ENCODE measurements around the gene TMEM147.

Gene TMEM147

GRCh38 chr19:35519291-35519690 lies 26.1 kb upstream of the TMEM147 start:
- no peak for DNase-seq (ENCODE audit: low read depth in 3 of 3, low spot score in 1 of 3)

- DNase-seq (ENCODE audit: low read depth in 3 of 3, low spot score in 1 of 3) = no peak
Measured at GRCh38 chr19:35521124-35521743, 24.2 kb upstream of the TMEM147 start.

GRCh38 chr19:35522745-35523327 lies 22.6 kb upstream of the TMEM147 start:
- DNase-seq (ENCODE audit: low read depth in 3 of 3, low spot score in 1 of 3) = no peak

DNA sequence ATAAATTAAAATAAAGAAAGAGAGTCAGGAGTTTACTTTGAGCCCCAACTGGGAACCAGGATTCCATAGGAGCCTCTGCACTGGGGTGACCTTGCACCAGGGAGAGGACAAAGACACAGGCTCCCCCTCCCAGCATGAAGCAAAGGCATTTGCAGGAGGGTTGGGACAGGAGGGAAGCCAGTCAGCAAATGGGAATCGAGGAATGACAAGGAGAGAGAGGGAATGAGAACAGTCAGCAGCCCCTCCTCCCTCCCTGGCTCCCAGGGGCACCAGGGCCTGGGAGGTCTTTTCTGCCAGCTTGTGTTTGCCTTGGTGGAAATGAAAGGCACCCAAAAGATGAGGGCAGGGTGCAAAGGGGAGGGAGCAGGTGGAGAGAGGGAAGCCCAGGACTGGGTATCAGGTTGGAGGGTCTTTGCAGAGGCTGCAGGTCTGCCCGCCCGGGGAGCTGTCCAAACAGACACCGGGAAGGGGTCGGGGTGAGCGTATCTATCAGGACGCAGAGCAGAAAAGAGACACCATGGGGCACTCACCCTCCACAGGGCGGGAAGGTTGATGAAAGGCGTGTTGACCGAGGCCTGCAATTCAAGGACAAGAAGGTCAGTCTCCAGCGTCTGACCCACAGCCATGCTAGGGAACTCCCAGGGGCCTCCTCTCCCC lies 21.1 kb upstream of the TMEM147 start:
- DNase-seq (ENCODE audit: low read depth in 3 of 3, low spot score in 1 of 3) = no peak

DNA sequence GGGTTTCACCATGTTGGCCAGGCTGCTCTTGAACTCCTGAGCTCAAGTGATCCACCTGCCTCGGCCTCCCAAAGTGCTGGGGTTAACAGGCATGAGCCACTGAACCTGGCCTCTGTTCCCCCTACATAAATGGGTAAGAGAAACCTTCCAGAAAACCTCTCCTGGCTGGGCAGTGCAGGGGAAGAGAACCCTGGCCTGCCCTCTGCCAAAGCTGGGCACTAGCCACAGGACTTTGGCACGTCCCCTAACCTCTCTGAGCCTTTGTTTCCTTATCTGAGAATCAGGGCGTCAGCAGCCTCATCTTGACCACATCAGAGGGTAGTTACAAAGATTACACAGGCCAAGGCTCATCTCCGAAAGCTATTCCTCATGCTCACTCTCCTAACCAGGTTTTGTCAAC lies 19.6 kb upstream of the TMEM147 start:
- DNase-seq (ENCODE audit: low read depth in 3 of 3, low spot score in 1 of 3) = no peak

DNA sequence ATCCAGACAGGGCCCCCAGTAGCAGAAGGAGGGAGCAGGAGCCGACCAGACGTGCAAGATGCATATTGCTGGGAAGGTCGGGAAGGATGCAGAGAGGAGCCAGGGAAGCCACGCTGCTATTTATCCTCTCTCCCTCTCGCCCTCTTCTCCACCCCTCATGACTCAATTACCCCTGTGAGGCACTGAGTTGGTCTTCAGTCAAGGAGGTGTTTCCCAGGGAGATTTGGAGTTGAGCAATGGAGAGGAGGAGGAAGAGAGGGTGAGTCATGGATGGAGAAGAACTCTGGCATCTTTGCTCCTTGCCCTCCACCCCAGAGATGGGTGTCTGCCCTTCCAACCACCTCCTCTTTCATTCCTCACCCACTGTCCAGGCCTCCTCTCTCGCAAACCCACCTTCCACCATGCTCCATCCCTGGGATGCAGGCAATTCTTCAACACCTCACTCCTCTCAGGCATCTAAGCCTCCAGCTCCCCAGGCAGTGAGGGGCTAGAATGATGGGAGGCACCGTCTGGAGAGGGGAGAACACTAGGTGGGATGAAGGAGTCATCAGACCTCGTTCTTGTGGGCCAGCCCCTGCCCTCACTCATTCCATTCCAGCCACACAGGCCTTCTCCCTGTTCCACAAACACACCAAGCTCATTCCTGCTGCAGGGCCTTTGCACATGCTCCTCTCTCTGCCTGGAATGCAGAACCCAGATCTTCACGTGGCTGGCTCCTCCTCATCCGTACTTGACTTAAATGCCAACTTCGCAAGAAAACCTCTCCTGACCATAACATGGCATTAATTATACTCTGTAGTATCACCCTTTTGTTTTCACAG lies 17.0 kb upstream of the TMEM147 start, which contains the start of gene SBSN:
TSS of gene SBSN (minus strand) at position 94 of the 821 bp plus-strand sequence. CDS start at position 64, 30 bp downstream.
- no peak for DNase-seq (ENCODE audit: low read depth in 3 of 3, low spot score in 1 of 3)

GRCh38 chr19:35529241-35530218 lies 15.9 kb upstream of the TMEM147 start:
- DNase-seq (ENCODE audit: low read depth in 3 of 3, low spot score in 1 of 3) = no peak

DNA sequence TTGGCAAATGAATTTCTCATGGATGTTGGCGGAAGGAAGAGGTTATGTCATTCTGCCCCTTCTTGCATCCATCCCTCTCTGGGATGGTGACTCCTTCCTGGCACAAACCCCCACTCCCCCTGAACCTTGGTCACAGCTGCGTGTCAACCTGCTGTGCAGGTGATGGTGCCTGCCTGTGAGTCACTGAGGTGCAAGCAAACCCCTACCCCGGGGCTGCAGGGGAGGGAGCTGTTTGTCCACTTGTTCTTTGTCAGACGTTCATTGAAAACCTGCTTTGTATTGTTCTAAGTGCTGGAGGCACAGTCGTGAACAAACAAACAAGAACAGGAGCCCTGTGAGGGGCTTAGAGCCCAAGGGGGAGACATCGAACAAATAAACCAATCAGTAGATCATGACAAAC lies 14.1 kb upstream of the TMEM147 start:
- DNase-seq (ENCODE audit: low read depth in 3 of 3, low spot score in 1 of 3) = no peak

- no peak for DNase-seq (ENCODE audit: low read depth in 3 of 3, low spot score in 1 of 3)
Measured at GRCh38 chr19:35533201-35533821, 12.1 kb upstream of the TMEM147 start, which contains the start of gene GAPDHS. TSS of gene GAPDHS (plus strand) at chr19:35533456. CDS start at chr19:35533528, 72 bp downstream.

- DNase-seq (ENCODE audit: low read depth in 3 of 3, low spot score in 1 of 3) = no peak
Measured at GRCh38 chr19:35533822-35534392, 11.5 kb upstream of the TMEM147 start.

- no peak for DNase-seq (ENCODE audit: low read depth in 3 of 3, low spot score in 1 of 3)
Measured at GRCh38 chr19:35534803-35535480, 10.5 kb upstream of the TMEM147 start.

DNA sequence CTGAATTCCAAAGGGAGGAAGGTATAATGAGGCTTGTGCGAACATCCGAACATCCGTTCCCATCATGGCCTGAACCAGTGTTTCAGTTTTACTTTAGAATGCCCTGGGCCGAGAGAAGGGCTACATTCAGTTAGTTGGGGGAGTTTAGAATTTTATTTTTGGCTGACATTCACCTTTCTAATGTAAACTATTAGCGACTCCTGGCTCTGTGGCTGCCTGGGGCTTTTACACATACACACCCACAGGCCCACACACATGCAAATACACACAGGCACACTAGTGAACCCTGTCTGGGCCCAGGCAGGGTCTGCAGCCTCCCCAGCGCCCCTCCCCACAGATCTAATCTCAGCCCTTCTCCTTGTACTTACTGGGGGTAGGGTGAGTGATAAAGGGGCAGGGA lies 6.1 kb upstream of the TMEM147 start:
- no peak for DNase-seq (ENCODE audit: low read depth in 3 of 3, low spot score in 1 of 3)

DNA sequence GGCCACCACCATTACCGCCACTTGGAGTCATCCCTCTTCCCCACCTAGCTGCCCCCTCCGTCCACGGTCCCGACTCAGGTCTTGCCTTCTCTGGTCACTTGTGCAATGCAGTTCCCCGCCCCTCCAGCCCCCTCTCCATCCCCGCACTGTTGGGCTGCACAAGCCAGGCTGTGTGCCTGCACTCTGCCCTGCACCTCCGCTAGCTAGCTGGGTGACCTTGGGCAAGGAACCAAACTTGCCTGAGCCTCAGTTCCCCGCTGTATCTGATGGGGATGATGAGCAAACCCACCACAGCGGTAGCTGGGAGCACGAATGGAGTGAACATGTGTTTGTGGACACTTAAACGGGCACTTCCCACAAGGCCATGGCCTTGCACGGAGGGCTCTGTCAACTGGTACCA lies 5.6 kb upstream of the TMEM147 start:
- DNase-seq (ENCODE audit: low read depth in 3 of 3, low spot score in 1 of 3) = no peak

GRCh38 chr19:35540356-35540927 lies 5.0 kb upstream of the TMEM147 start:
- DNase-seq (ENCODE audit: low read depth in 3 of 3, low spot score in 1 of 3) = no peak

DNA sequence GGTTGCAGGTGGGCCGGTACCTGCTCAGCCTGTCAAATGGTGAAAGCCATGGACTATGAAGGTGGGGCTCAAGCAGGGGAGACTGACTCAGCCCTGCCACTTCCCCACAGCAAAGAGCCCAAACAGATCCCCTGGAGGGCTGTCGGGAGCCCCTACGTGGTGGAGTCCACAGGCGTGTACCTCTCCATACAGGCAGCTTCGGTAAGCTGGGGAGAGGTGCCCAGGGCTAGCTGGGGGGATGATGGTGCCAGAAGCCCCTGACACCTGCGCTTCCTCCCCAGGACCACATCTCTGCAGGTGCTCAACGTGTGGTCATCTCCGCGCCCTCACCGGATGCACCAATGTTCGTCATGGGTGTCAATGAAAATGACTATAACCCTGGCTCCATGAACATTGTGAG lies 3.2 kb upstream of the TMEM147 start:
- no peak for DNase-seq (ENCODE audit: low read depth in 3 of 3, low spot score in 1 of 3)

DNA sequence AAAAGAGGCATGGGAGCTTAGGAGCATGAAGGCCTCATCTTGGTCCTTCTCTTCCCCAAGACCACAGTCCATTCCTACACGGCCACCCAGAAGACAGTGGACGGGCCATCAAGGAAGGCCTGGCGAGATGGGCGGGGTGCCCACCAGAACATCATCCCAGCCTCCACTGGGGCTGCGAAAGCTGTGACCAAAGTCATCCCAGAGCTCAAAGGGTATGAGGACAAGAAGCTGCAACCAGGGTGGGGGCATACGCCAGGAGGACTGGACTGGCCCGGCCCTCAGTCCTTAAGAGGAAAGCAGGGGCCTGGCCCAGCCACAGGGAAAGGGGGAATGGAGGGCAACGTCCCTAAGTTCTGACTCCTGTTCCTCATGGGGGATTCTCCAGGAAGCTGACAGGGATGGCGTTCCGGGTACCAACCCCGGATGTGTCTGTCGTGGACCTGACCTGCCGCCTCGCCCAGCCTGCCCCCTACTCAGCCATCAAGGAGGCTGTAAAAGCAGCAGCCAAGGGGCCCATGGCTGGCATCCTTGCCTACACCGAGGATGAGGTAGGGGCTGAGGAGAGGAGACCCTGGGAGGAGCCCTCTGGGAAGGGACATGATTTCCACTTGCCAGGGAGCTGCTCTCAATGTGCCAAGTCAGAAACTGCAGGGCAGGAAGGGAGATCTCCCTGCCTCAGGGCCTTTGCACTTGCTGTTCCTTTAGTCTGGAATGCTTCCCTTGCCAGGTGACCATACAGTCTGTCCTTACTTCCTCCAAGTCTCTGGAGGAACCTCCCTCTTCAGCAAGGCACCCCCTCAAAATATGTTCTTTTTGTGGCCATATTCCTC lies 1.9 kb upstream of the TMEM147 start:
- no peak for DNase-seq (ENCODE audit: low read depth in 3 of 3, low spot score in 1 of 3)

DNA sequence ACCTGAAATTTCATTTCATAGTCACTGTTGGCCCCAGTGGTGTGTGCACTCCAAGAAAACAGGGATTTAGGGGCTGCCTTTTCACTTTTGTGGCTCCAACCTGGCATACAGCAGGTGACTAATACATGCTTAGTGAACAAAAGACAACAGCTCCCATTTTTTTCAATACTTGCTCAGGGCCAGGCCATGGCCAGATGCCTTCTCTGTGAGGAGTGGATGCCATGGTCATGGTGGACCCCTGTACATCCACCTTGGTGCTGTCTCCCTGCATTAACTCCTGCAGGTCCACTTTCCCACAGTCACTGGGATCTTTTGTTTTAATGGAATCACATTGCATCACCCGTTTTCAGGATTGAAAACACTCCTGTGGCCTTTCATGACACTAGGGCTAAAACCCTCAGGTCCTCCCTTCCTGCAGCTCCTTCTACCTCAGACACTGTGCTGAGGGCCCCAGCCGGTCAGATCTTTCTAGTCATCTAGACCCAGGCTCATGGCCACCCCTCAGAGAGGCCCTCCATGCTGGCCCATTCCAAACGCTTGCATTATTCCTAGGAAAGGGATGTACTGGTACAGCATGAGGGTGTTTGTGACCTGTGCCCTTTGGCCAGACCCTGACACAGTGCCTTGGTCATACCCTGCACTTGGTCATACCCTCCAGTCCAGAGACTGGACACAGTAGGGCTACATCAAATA lies 1.2 kb upstream of the TMEM147 start:
- DNase-seq (ENCODE audit: low read depth in 3 of 3, low spot score in 1 of 3) = no peak

All from stimulated activated CD4-positive, alpha-beta T cell treated with anti-CD3 and anti-CD28 coated beads, TNF-alpha, amount 100 ng/mL, for 1 hour (primary cell).